ENCODE data around the gene STK17A.
A peak's percentile ranks its signal among the peaks of the same experiment; 100 is the strongest.

- TF ChIP-seq SP1 (IDR thresholded peaks at IDR 0.05) (no peak), PKNOX1 (IDR thresholded peaks at IDR 0.05) (0 out of 2 replicates have a peak, but pooled peaks have one; percentile 13), BHLHE40 (IDR thresholded peaks at IDR 0.05; ENCODE audit: borderline replicate concordance) (no peak), CTBP1 (IDR thresholded peaks at IDR 0.05; ENCODE audit: borderline replicate concordance) (no peak), ELF4 (IDR thresholded peaks at IDR 0.05) (no peak), SUZ12 (IDR thresholded peaks at IDR 0.05) (no peak)
These were observed 81.8 kb downstream of the STK17A start for GRCh38 chr7:43664681-43665080.

Data from HEK293T (cell line).